ENCODE data around the gene SOX15. TPM values are rescaled to one million over a fixed set of nuclear protein-coding genes. Genes with fewer than 3 reads are reported as not detected.

The SOX15 gene
- total RNA-seq = 1 to 10 TPM; 2.8 to 4.0 TPM
- 2.6 TPM for polyA plus RNA-seq (ENCODE audit: insufficient read depth, low read depth, low replicate concordance)
- long read RNA-seq, donor 1, transcript SOX15-201 (2 exons, 1,396 nt) = major isoform, 19 of 21 reads
- long read RNA-seq, donor 1, partial matches to known transcripts = 0 of 21 reads
- long read RNA-seq, donor 1, other reads (novel, unspliced or antisense) = 0 of 21 reads
- long read RNA-seq, donor 2, transcript SOX15-201 (2 exons, 1,396 nt) = major isoform, 15 of 20 reads
- long read RNA-seq, donor 2, transcript SOX15-203 (1 exons, 1,093 nt) = minor isoform, 5 of 20 reads
- long read RNA-seq, donor 2, partial matches to known transcripts = 0 of 20 reads
- long read RNA-seq, donor 2, other reads (novel, unspliced or antisense) = 0 of 20 reads

GRCh38 chr17:7589891-7590691 is at the start of gene SOX15:
Gene SOX15 (minus strand): TSS chr17:7590094. CDS start chr17:7589676, 418 bp downstream.
- Histone ChIP-seq H3K4me1 (peaks cover 2% of the 10 kb centered on the region), H3K4me3 (peak within 1 kb of the TSS; percentile 47 to 61), H3K9me3 (no peaks in the 10 kb centered on the region), H3K27ac (peak within 1 kb of the TSS; percentile 28 to 53), H3K36me3 (ENCODE audit: low read depth, missing control alignments) (no peaks in the 10 kb centered on the region), H3K27me3 (no peaks in the 10 kb centered on the region)
- intact Hi-C loops (cut with DNase I; ENCODE audit: low total_unique reads) = no loop called here
- 43 to 59% methylated on average over 17 to 24 of the region's 24 CpGs for whole genome bisulfite sequencing, 2 donors
- DNase-seq = no peak
- TF ChIP-seq, protein P1, sequence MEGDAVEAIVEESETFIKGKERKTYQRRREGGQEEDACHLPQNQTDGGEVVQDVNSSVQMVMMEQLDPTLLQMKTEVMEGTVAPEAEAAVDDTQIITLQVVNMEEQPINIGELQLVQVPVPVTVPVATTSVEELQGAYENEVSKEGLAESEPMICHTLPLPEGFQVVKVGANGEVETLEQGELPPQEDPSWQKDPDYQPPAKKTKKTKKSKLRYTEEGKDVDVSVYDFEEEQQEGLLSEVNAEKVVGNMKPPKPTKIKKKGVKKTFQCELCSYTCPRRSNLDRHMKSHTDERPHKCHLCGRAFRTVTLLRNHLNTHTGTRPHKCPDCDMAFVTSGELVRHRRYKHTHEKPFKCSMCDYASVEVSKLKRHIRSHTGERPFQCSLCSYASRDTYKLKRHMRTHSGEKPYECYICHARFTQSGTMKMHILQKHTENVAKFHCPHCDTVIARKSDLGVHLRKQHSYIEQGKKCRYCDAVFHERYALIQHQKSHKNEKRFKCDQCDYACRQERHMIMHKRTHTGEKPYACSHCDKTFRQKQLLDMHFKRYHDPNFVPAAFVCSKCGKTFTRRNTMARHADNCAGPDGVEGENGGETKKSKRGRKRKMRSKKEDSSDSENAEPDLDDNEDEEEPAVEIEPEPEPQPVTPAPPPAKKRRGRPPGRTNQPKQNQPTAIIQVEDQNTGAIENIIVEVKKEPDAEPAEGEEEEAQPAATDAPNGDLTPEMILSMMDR (IDR thresholded peaks at IDR 0.05) = no peak
- no peak for TF ChIP-seq POLR2A (IDR thresholded peaks at IDR 0.05)

DNA sequence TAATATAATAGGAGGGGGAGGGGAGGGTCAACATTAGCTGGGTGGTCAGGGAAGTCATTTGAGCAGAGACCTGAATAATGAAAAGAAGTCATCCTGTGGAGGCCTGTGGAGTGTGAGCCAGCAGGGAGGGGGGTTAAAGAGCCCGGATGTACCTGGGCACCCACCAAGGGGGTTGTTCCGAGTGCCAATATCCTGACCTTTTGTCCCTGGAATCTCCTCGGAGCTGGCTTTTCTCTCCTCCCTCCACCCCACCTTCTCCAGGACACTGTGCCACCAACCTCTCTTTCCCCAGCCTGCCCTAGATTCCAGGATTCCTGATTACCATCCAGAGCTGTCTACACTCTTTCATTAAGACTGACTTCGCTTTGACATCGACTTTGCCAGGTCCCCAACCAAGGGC is 46.3 kb upstream of the SOX15 start:
- WGBS, 2 donors = 74 to 80% methylated on average over 5 of the region's 5 CpGs
- Histone ChIP-seq H3K36me3 (ENCODE audit: low read depth, missing control alignments) (no peaks in the 10 kb centered on the region), H3K9me3 (no peaks in the 10 kb centered on the region), H3K4me3 (no peak overlapping the region), H3K4me1 (peaks cover 5% of the 10 kb centered on the region), H3K27me3 (no peaks in the 10 kb centered on the region), H3K27ac (no peak overlapping the region)
- no peak for TF ChIP-seq POLR2A (IDR thresholded peaks at IDR 0.05)
- TF ChIP-seq, protein P1 (IDR thresholded peaks at IDR 0.05) = no peak
- no peak for DNase-seq
- intact Hi-C loops (cut with DNase I; ENCODE audit: low total_unique reads) = no loop called here

DNA sequence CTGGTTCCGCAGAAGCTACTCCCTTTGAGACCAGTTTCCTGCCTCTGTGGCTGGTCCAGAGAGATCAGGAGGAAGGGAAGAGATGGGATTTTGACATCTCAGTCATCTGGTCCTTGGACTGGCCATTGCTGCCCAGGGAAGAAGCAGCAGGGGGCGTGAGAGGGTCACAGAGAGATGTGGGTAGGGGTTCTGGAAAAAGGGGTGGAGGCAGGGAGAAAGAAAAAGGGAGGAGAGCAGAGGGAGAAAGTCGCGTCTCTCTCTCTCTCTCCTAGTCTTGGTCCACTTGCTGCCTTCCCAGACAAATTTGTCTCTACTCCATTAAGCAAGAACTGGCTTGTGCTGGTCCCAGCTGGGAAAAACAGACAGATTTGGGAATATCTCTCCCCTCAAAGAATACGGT is 44.5 kb upstream of the SOX15 start:
- H3K9me3 ChIP-seq = no peaks in the 10 kb centered on the region
- no peak overlapping the region for H3K27ac ChIP-seq
- H3K27me3 ChIP-seq = no peaks in the 10 kb centered on the region
- DNase-seq = peak; percentile 64
- H3K4me3 ChIP-seq = no peak overlapping the region
- no peaks in the 10 kb centered on the region for H3K36me3 ChIP-seq (ENCODE audit: low read depth, missing control alignments)
- H3K4me1 ChIP-seq = peaks cover 7% of the 10 kb centered on the region
- WGBS, 2 donors = 41 to 42% methylated on average over 5 of the region's 5 CpGs
- intact Hi-C loops (cut with DNase I; ENCODE audit: low total_unique reads) = no loop called here
- no peak for TF ChIP-seq POLR2A (IDR thresholded peaks at IDR 0.05)
- TF ChIP-seq, protein P1 (IDR thresholded peaks at IDR 0.05) = peak; percentile 21 to 37 (median 25)

DNA sequence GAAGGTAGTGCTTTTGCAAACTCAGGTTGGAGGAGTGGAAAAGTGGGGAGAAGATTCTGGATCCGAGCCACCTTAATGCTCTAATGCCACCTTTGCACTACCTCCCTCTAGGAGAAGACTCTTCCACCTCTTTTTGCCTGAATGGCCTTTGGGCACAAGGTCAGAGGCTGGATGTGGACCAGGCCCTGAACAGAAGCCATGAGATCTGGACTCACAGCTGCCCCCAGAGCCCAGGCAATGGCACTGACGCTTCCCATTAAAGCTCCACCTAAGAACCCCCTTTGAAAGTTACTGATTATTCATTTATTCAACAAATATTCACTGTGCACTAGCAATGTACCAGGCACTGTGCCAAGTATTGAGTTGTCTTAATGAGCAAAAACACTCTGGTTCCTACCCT is 43.2 kb upstream of the SOX15 start:
- WGBS, 2 donors = 84 to 85% methylated on average over 2 of the region's 2 CpGs
- Histone ChIP-seq H3K27ac (no peak overlapping the region), H3K4me1 (peaks cover 10% of the 10 kb centered on the region), H3K9me3 (no peaks in the 10 kb centered on the region), H3K27me3 (no peaks in the 10 kb centered on the region), H3K4me3 (no peak overlapping the region), H3K36me3 (ENCODE audit: low read depth, missing control alignments) (no peaks in the 10 kb centered on the region)
- intact Hi-C loops (cut with DNase I; ENCODE audit: low total_unique reads) = no loop called here
- DNase-seq = no peak
- TF ChIP-seq, protein P1 (IDR thresholded peaks at IDR 0.05) = no peak
- TF ChIP-seq POLR2A (IDR thresholded peaks at IDR 0.05) = no peak

Measured in testis (tissue), 5 donors.